ENCODE results near the gene N4BP2L2.
A peak's percentile ranks its signal among the peaks of the same experiment; 100 is the strongest.
"Not testable (repeated sequence)": the region's sequence is repeated elsewhere in the genome, so short reads cannot be mapped to it uniquely, and the experiment has no call there.

The N4BP2L2 gene

DNA sequence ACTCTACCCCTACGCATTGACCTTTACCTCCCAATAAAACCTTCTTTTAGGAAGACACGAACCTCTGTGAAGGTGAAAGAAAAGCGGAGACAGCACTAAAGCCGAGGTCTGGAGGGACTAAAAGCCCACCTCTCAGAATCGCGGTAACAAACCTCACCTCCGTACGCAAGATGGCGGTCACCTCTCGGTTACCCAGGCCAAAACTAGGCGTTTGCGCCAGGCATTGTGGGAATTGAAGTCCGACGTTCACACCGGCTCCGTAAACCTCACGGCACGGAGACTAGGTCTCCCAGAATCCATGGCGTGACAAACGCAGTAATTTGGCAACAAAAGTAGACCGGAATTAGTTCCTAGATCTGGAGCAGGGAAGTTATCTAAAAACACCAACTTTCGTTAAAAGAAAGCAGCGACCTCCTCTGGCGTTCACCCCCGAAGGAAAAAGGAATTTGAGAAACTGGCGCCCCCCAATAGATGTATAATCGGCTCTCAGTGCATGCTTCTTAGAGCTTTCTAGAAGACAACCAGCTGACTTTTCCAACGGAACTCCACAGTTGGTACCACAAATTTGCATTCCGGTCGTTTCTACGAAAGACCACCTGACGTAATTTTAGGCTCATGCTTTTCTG lies at the start of gene N4BP2L2:
TSS of gene N4BP2L2 (minus strand) at position 175 of the 626 bp plus-strand sequence. CDS start 1,768 bp downstream, outside the sequence.
- peak; percentile 83 for DNase-seq

GRCh38 chr13:32587811-32588170 lies 49.2 kb upstream of the N4BP2L2 start:
- DNase-seq = no peak

GRCh38 chr13:32587011-32587810 lies 48.6 kb upstream of the N4BP2L2 start:
- peak; percentile 34 for DNase-seq

- DNase-seq = peak; percentile 91
Measured at GRCh38 chr13:32586080-32586900, 47.7 kb upstream of the N4BP2L2 start, which contains the start of gene PDS5B. Gene PDS5B, plus strand, starts transcription at chr13:32586452. Its CDS starts 62,321 bp downstream, at chr13:32648773.

- no peak for DNase-seq
Measured at GRCh38 chr13:32585550-32586079, 47.0 kb upstream of the N4BP2L2 start.

DNA sequence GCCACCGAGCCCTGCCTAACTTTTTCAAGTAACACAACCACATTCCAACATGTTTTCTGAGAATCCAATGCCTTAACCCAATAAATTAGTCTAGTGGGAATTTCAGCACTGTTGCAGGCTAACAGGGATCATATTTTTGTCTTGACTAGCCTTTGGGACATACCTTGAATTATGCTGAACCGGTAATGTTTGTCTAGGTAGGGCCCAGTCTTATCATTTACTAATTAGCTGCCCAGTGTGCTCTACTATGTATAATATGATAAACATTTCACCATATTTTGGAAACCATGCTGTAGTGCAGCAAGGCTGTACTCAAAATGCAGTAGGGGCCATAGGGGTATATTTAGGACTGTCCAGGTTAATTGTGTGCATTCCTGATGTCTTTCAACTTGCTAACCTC lies 44.4 kb upstream of the N4BP2L2 start:
- no peak for DNase-seq

- no peak for DNase-seq
Measured at GRCh38 chr13:32582281-32582680, 43.7 kb upstream of the N4BP2L2 start.

GRCh38 chr13:32581177-32581786 lies 42.7 kb upstream of the N4BP2L2 start:
- DNase-seq = no peak

- DNase-seq = no peak
Measured at GRCh38 chr13:32577032-32577431, 38.4 kb upstream of the N4BP2L2 start.

DNA sequence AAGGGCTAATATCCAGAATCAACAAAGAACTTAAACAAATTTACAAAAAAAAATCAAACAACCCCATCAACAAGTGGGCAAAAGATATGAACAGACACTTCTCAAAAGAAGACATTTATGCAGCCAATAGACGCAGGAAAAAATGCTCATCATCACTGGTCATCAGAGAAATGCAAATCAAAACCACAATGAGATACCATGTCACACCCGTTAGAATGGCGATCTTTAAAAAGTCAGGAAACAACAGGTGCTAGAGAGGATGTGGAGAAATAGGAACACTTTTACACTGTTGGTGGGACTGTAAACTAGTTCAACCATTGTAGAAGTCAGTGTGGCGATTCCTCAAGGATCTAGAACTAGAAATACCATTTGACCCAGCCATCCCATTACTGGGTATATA lies 37.1 kb upstream of the N4BP2L2 start:
- DNase-seq = not testable (repeated sequence)

- DNase-seq = not testable (repeated sequence)
Measured at GRCh38 chr13:32560842-32561241, 22.2 kb upstream of the N4BP2L2 start.

- no peak for DNase-seq
Measured at GRCh38 chr13:32555613-32556012, 17.0 kb upstream of the N4BP2L2 start.

- DNase-seq = no peak
Measured at GRCh38 chr13:32553720-32554119, 15.1 kb upstream of the N4BP2L2 start.

DNA sequence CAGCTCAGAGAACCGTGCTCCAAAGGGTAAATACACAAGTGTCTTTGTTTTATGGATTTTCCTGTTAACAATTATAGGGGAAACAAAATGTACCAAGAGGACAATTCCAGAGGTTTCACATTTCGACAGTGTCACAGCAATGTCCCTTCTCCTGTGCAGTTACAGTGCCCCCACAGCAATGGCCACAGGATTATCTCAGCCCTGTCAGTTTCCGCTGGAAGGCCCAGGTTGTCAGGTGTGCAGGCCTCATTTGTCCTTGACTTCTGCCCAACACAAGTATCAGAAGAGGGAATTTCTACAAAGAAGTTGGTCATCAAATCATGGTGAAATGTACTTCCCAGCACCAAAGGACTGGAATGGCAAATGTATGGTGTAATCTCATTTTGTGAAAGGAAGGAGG lies 11.2 kb upstream of the N4BP2L2 start:
- DNase-seq = no peak

DNA sequence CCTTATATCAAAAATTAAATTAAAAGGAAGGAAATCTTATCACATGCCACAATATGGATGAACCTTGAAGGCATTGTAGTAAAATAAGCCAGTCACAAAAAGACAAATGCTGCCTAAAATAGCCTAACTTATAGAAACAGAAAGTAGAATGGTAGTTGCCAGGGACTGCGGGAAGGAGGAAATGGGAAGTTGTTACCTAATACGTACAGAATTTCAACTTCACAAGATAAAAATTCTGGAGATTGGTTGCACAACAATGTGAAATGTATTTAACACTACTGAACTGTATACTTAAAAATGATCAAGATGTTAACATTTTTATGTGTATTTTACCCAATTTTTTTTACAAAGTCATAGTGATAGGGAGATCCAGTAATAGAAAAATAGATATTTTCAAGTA lies 10.2 kb upstream of the N4BP2L2 start:
- no peak for DNase-seq

- DNase-seq = no peak
Measured at GRCh38 chr13:32545083-32545482, 6.5 kb upstream of the N4BP2L2 start.

GRCh38 chr13:32542221-32542620 lies 3.6 kb upstream of the N4BP2L2 start:
- DNase-seq = no peak

GRCh38 chr13:32538143-32538620 lies 413 bp downstream of the N4BP2L2 start:
- no peak for DNase-seq

DNA sequence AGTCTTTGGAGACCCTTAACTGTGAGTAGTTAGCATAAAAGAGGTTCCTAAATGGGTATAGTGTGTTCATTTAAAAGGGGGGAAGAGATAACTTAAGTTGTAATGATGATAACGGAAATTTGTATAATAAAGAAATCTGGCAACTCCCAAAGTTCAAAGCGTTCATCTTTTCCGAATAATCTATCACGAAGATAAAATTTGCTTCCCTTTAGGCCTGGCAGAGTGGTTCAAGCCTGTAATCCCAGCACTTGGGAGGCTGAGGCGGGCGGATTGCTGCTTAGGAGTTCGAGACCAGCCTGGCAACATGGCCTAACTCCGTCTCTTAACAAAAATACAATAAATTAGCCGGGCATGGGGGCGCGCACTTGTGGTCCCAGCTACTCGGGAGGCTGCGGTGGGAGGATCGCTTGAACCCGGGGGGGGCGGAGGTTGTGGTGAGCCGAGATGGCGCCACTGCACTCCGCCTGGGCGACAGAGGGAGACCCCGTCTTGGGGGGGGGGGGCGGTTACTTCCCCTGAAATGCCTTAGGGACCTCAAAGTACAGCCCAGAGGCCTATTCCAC lies 934 bp downstream of the N4BP2L2 start:
- DNase-seq = peak; percentile 18

DNA sequence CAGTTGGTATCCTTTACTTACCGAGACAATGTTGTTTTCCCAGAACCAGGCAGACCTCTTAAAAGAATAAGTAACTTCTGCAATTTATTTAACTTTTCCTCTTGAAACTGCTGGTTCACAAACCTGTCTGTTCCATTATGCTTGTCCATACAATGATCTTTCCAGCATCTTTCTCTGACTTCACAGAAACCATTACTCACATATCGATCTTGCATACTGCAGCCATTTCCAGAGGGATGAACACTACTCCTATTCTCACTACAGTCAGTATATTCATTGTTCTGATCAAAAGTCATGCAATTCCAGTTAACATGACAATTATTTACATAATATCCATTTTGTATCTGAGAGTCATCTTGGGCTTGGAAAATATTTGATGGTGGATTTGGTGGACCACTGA lies 2.8 kb downstream of the N4BP2L2 start:
- no peak for DNase-seq

DNA sequence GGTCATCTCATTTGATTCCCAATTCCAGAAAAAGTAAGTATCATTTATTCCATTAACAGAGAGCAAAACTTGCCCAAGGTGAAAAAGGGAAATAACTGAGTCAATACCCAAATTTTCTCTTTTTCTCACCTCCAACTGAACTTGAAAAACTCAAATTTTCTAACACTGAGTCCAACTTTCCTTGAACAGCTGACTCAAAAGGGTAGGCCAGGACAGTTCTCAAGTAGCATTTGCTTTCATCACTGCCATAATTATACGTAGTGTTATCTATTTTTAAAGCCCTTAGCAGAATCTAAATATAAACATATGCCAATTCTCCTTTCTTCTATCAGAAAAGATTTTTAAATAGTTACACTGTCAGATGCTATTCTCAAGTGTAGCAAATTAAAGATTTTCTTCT lies 3.5 kb downstream of the N4BP2L2 start:
- no peak for DNase-seq

DNA sequence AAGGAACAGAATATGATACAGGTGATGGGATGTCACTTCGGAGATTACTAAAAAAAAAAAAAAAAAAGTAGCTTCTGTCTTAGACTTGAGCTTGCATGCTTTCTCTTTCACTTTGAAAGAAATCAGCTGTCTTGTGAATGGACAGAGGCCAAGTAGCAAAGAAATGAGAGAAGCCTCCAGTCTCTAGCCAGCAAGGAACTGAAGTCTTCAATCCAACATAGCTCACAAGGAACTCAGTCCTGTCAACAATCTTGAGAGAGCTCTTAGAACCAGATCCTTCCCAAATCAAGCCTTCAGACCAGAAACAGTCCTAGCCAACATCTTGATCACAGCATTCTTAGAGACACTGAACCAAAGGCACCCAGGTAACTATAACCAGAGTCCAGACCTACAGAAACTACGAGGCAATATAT lies 7.7 kb downstream of the N4BP2L2 start:
- DNase-seq = no peak
